HCT116 (cell line): ENCODE results near the gene PML. TPM values are rescaled to one million over a fixed set of nuclear protein-coding genes. Genes with fewer than 3 reads are reported as not detected.

ENCODE experiments used
- ATAC-seq: fragments of 200-7000 bp; cut with Tn5 transposase; 2 replicates; pipeline ENCODE4 v1.9.1; 2020; ENCODE audit warnings: mild to moderate bottlenecking, moderate library complexity
- BruUV-seq: library from RNA; stranded (reverse); fragments of 400-500 nt; replicated peaks from 2 replicates; lab custom pipeline; 2021; lab: Mats Ljungman, UMichigan
- CTCF ChIA-PET: fragments of 300-600 bp; sonication (Branson Sonifier 250); formaldehyde crosslinking; loops from one replicate; lab custom pipeline; 2021; ENCODE audit warnings: antibody characterized with exemption; lab: Charles Lee
- POLR2A ChIA-PET: fragments of 300-600, 350-600 bp; sonication (Branson Sonifier 250); formaldehyde crosslinking; loops from one replicate; lab custom pipeline; 2021; ENCODE audit warnings: antibody characterized with exemption; lab: Charles Lee
- RAD21 ChIA-PET, 2 experiments: fragments of 300-600 bp; sonication (Branson Sonifier 250); formaldehyde crosslinking; loops; one replicate each; lab custom pipeline; 2023; ENCODE audit warnings: low total read pairs in 2 of 2; ENCODE audit not compliant: uncharacterized antibody in 2 of 2, unreplicated experiment in 2 of 2, low non-redundant PET in 1 of 2; lab: Charles Lee
- DNase-seq: peaks from one replicate; pipeline ENCODE4 v3.0.0-alpha.2; 2010; ENCODE audit warnings: low read depth, low spot score
- H2AFZ ChIP-seq: fragments of 200-600 bp; shearing (Covaris generic), sonication (generic); 2 replicates; pipeline ENCODE4 v1.6.1; 2017; ENCODE audit warnings: low read depth, mixed run types, mixed read lengths, antibody characterized with exemption, low read length; ENCODE audit not compliant: poor library complexity, severe bottlenecking
- H3K27ac ChIP-seq: 2 replicates; pipeline ENCODE4 v1.5.1; 2012; ENCODE audit warnings: low read depth, low read length
- H3K27me3 ChIP-seq: fragments of 200-600 bp; sonication (generic); 2 replicates; pipeline ENCODE4 v1.6.1; 2016; ENCODE audit warnings: mixed run types, low read length, mixed read lengths; ENCODE audit not compliant: insufficient read depth
- H3K36me3 ChIP-seq, 2 experiments: fragments of 200-500 bp in 1 of 2; fragments of 200-600 bp in 1 of 2; sonication (Bioruptor generic) in 1 of 2; sonication (generic) in 1 of 2; 2 replicates each; pipeline versions ENCODE4 v1.5.1 to v1.6.1; 2014 to 2016; ENCODE audit warnings: low read length in 2 of 2, inconsistent platforms in 1 of 2, mixed read lengths in 1 of 2, mixed run types in 1 of 2; ENCODE audit not compliant: insufficient read depth in 2 of 2, control insufficient read depth in 1 of 2
- H3K4me1 ChIP-seq, 2 experiments: fragments of 200-600 bp in 1 of 2; sonication (generic) in 1 of 2; 2 replicates each; pipeline versions ENCODE4 v1.5.1 to v1.6.1; 2012 to 2017; ENCODE audit warnings: low read length in 2 of 2, inconsistent platforms in 1 of 2, mild to moderate bottlenecking in 1 of 2, mixed read lengths in 1 of 2, mixed run types in 1 of 2, moderate library complexity in 1 of 2; ENCODE audit not compliant: insufficient read depth in 2 of 2, control insufficient read depth in 1 of 2
- H3K4me2 ChIP-seq: fragments of 200-600 bp; sonication (generic); 2 replicates; pipeline ENCODE4 v1.6.1; 2017; ENCODE audit warnings: mixed run types, low read length, mixed read lengths
- H3K4me3 ChIP-seq, 2 experiments: fragments of 200-600 bp in 1 of 2; sonication (generic) in 1 of 2; replicated peaks in 1 of 2; 2 replicates each; pipeline ENCODE4 v1.5.1; 2011 to 2016; ENCODE audit warnings: low read length in 2 of 2, control low read depth in 1 of 2, low read depth in 1 of 2, mild to moderate bottlenecking in 1 of 2, mixed read lengths in 1 of 2, mixed run types in 1 of 2
- H3K79me2 ChIP-seq: fragments of 200-600 bp; sonication (generic); 2 replicates; pipeline ENCODE4 v1.6.1; 2017; ENCODE audit warnings: mild to moderate bottlenecking, mixed run types, low read length, moderate library complexity, mixed read lengths; ENCODE audit not compliant: insufficient read depth
- H3K9ac ChIP-seq: fragments of 200-600 bp; sonication (generic); 2 replicates; pipeline ENCODE4 v1.6.1; 2016; ENCODE audit warnings: low read length, mixed read lengths
- H3K9me2 ChIP-seq: fragments of 200-600 bp; sonication (generic), shearing (Covaris generic); 2 replicates; pipeline ENCODE4 v1.6.1; 2017; ENCODE audit warnings: mixed run types, mild to moderate bottlenecking, moderate library complexity; ENCODE audit not compliant: insufficient read depth
- H3K9me3 ChIP-seq, 2 experiments: fragments of 200-500 bp in 1 of 2; fragments of 200-600 bp in 1 of 2; sonication (Bioruptor generic) in 1 of 2; sonication (generic) in 1 of 2; 2 replicates each; pipeline ENCODE4 v1.6.1; 2014 to 2017; ENCODE audit warnings: low read length in 2 of 2, mixed read lengths in 2 of 2, inconsistent platforms in 1 of 2, low read depth in 1 of 2, mild to moderate bottlenecking in 1 of 2, mixed run types in 1 of 2, moderate library complexity in 1 of 2; ENCODE audit not compliant: control insufficient read depth in 1 of 2, insufficient read depth in 1 of 2
- H4K20me1 ChIP-seq: fragments of 200-600 bp; sonication (generic), shearing (Covaris generic); 2 replicates; pipeline ENCODE4 v1.6.1; 2017; ENCODE audit warnings: mixed run types, mild to moderate bottlenecking, moderate library complexity; ENCODE audit not compliant: insufficient read depth
- CEBPB ChIP-seq: IDR thresholded peaks from 2 replicates; pipeline ENCODE4 v1.6.1; 2012; ENCODE audit warnings: low read depth
- EZH2 ChIP-seq: fragments of 200-600 bp; sonication (generic); IDR thresholded peaks from 2 replicates; pipeline ENCODE4 v1.6.1; 2017; ENCODE audit warnings: antibody characterized with exemption, mixed run types
- EZH2phosphoT487 ChIP-seq: fragments of 200-600 bp; IDR thresholded peaks from 2 replicates; pipeline ENCODE4 v1.6.1; 2018; ENCODE audit warnings: antibody characterized with exemption, borderline replicate concordance
- FOSL1 ChIP-seq: IDR thresholded peaks from 2 replicates; pipeline ENCODE4 v1.6.1; 2012; ENCODE audit warnings: low read depth
- POLR2AphosphoS5 ChIP-seq: IDR thresholded peaks from 2 replicates; pipeline ENCODE4 v1.6.1; 2011; ENCODE audit warnings: mild to moderate bottlenecking, low read depth, low read length, moderate library complexity
- RAD21 ChIP-seq: IDR thresholded peaks from 2 replicates; pipeline ENCODE4 v1.6.1; 2012; ENCODE audit warnings: low read depth, mild to moderate bottlenecking
- SIN3A ChIP-seq: IDR thresholded peaks from 2 replicates; pipeline ENCODE4 v1.6.1; 2012; ENCODE audit warnings: low read depth
- SP1 ChIP-seq: IDR thresholded peaks from 2 replicates; pipeline ENCODE4 v1.6.1; 2012; ENCODE audit warnings: low read depth
- SRF ChIP-seq: IDR thresholded peaks from 2 replicates; pipeline ENCODE4 v1.6.1; 2012; ENCODE audit warnings: low read depth
- TCF7L2 ChIP-seq: IDR thresholded peaks from 2 replicates; pipeline ENCODE4 v1.7.0; 2011; ENCODE audit warnings: borderline replicate concordance, inconsistent platforms; ENCODE audit not compliant: insufficient read depth, insufficient read length; ENCODE audit errors: extremely low read depth
- YY1 ChIP-seq: IDR thresholded peaks from 2 replicates; pipeline ENCODE4 v1.6.1; 2011; ENCODE audit warnings: low read length, low read depth, moderate library complexity, mild to moderate bottlenecking; ENCODE audit not compliant: insufficient replicate concordance; ENCODE audit errors: extremely low read depth
- ZNF274 ChIP-seq: fragments of 200-500 bp; sonication (Bioruptor generic); IDR thresholded peaks from 2 replicates; pipeline ENCODE4 v1.6.1; 2014; ENCODE audit warnings: mild to moderate bottlenecking, low read depth, low read length, inconsistent platforms
- intact Hi-C: fragments of 100-400 bp; cut with micrococcal nuclease; formaldehyde crosslinking; loops from 2 replicates; pipeline ENCODE4 v1.10.0; 2022
- total RNA-seq: library from RNA; stranded (reverse); gene quantifications from one replicate; pipeline ENCODE4 v1.2.1, GENCODE V29; 2021; ENCODE audit not compliant: unreplicated experiment
- TF ChIP-seq, protein P1 (sequence below): IDR thresholded peaks from 2 replicates; pipeline ENCODE4 v1.6.1; 2012
- TF ChIP-seq, protein P2 (sequence below): IDR thresholded peaks from 2 replicates; pipeline ENCODE4 v1.6.1; 2012; ENCODE audit warnings: low read depth

PML gene
- total RNA-seq, 1 experiment from 2014 or later, result 28.1 TPM

DNA sequence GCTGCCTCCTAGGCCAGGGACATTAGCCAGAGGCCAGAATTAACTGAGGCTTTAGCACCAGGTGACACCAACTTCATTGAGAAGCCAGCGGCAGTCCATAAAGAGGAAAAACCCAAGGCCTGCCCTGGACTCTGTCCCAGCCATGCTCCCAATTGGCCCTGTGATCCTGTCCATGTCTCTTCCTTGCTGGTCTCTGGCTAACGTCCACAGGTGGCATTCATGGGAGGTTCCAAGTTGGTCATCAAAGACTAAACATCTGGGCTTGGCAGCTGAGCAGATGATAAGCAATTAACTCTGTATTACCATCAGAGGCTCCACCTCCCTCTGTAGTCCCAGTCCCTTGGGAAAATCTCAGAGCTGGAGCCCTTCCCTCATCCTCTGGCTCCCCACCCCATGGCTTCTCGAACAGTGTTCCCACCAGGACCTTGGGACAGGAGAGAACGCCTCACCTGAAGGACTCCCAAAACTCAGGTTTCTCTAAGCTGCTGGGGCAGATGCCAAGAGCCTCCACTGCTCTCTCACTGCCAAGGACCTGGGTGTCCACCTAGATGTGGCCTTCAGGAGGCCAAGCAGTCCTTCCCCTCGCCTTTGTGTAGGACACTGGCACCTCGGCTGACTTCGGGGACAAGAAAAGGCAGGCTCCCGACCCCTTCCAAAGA lies 47.4 kb downstream of the PML start:
- no peak for ATAC-seq
- CTCF ChIA-PET, result interaction anchor here (1.5 kb wide), 1 partner anchor 91 kb away, joined by 5 read pairs; no protein-coding TSS in a partner anchor
- Histone ChIP-seq H3K36me3 (no peaks in the 10 kb centered on the region), H3K4me2 (no peak overlapping the region), H2AFZ (no peak overlapping the region)
- DNase-seq, result no peak
- no TSS peak for BruUV-seq
- RAD21 ChIA-PET, result no interaction called here
- no peak for TF ChIP-seq RAD21
- TF ChIP-seq, protein P1, sequence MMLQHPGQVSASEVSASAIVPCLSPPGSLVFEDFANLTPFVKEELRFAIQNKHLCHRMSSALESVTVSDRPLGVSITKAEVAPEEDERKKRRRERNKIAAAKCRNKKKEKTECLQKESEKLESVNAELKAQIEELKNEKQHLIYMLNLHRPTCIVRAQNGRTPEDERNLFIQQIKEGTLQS, result no peak
- no peak for TF ChIP-seq YY1
- TF ChIP-seq ZNF274, result no peak
- TF ChIP-seq TCF7L2, result no peak
- no peak for TF ChIP-seq SRF
- TF ChIP-seq, all 23 proteins: peak for 0
- H3K9ac ChIP-seq, result no peak overlapping the region
- H3K79me2 ChIP-seq, result no peaks in the 10 kb centered on the region
- peaks cover 0 to 9% of the 10 kb centered on the region in 2 experiments; a peak in 1 of 4 replicates for H3K4me1 ChIP-seq
- intact Hi-C loops, result no loop called here
- H3K27me3 ChIP-seq, result no peaks in the 10 kb centered on the region
- POLR2A ChIA-PET, result no interaction called here
- H3K27ac ChIP-seq, result no peak overlapping the region
- no peak overlapping the region for H3K4me3 ChIP-seq
- H3K9me2 ChIP-seq, result no peaks in the 10 kb centered on the region
- no peaks in the 10 kb centered on the region for H3K9me3 ChIP-seq
- no peaks in the 10 kb centered on the region for H4K20me1 ChIP-seq

DNA sequence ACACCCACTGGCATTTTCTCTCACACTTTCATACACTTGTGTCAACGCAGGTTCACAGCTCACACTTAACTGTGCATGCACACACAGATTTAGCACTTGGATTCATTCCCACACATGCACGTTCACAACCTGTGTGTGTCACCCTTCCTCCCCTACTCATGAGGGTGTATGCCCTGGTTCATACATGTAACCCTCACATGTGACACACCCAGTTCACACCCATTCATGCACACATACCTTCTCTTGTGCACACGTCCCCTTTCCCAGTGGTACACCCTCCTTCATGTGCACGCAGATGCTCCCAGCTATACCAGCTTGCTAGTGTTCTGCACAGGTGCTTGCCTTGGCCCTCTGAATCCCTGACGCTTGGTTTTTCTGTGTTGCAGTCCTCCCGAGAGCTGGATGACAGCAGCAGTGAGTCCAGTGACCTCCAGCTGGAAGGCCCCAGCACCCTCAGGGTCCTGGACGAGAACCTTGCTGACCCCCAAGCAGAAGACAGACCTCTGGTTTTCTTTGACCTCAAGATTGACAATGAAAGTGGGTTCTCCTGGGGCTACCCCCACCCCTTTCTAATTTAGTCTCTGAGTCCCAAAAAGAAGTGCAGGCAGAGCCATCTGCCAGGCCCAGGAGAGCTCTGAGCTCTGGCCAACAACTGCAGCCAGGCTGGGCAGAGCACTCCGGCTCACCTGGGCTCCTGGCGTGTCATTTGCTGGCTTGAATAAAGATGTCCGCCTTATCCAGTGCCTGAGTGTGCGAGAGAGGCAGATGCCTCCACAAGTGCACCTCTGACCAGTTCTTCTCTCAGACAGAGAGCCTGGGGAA lies 48.3 kb downstream of the PML start:
- no peak overlapping the region for H3K9ac ChIP-seq
- no peaks in the 10 kb centered on the region for H4K20me1 ChIP-seq
- ChIA-PET CTCF (interaction anchor here (0.7 kb wide), 1 partner anchor 265 kb away, joined by 3 read pairs; no protein-coding TSS in a partner anchor), POLR2A (no interaction called here), RAD21 (no interaction called here)
- no peak overlapping the region for H3K4me2 ChIP-seq
- no peaks in the 10 kb centered on the region for H3K9me2 ChIP-seq
- no peaks in the 10 kb centered on the region for H3K9me3 ChIP-seq
- ATAC-seq (no peak), DNase-seq (no peak)
- no peak overlapping the region for H3K27ac ChIP-seq
- no peaks in the 10 kb centered on the region for H3K79me2 ChIP-seq
- no peak overlapping the region for H2AFZ ChIP-seq
- H3K4me3 ChIP-seq, result no peak overlapping the region
- H3K4me1 ChIP-seq, result peaks cover 0 to 9% of the 10 kb centered on the region in 2 experiments; a peak in 1 of 4 replicates
- TF ChIP-seq CEBPB, result no peak
- no peak for TF ChIP-seq SP1
- TF ChIP-seq EZH2, result no peak
- TF ChIP-seq, protein P1, result no peak
- TF ChIP-seq SIN3A, result no peak
- no peak for TF ChIP-seq FOSL1
- TF ChIP-seq, protein P2, sequence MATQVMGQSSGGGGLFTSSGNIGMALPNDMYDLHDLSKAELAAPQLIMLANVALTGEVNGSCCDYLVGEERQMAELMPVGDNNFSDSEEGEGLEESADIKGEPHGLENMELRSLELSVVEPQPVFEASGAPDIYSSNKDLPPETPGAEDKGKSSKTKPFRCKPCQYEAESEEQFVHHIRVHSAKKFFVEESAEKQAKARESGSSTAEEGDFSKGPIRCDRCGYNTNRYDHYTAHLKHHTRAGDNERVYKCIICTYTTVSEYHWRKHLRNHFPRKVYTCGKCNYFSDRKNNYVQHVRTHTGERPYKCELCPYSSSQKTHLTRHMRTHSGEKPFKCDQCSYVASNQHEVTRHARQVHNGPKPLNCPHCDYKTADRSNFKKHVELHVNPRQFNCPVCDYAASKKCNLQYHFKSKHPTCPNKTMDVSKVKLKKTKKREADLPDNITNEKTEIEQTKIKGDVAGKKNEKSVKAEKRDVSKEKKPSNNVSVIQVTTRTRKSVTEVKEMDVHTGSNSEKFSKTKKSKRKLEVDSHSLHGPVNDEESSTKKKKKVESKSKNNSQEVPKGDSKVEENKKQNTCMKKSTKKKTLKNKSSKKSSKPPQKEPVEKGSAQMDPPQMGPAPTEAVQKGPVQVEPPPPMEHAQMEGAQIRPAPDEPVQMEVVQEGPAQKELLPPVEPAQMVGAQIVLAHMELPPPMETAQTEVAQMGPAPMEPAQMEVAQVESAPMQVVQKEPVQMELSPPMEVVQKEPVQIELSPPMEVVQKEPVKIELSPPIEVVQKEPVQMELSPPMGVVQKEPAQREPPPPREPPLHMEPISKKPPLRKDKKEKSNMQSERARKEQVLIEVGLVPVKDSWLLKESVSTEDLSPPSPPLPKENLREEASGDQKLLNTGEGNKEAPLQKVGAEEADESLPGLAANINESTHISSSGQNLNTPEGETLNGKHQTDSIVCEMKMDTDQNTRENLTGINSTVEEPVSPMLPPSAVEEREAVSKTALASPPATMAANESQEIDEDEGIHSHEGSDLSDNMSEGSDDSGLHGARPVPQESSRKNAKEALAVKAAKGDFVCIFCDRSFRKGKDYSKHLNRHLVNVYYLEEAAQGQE, result no peak
- no peak for TF ChIP-seq EZH2phosphoT487
- TF ChIP-seq TCF7L2, result no peak
- no peak for TF ChIP-seq POLR2AphosphoS5
- intact Hi-C loops, result no loop called here
- H3K27me3 ChIP-seq, result no peaks in the 10 kb centered on the region
- no TSS peak for BruUV-seq
- no peaks in the 10 kb centered on the region for H3K36me3 ChIP-seq
